Measurements from ENCODE around the gene HIC1.

HIC1 gene

GRCh38 chr17:2082003-2082781 is 27.3 kb downstream of the HIC1 start:
- DNase-seq: no peak

GRCh38 chr17:2083613-2084035 is 28.7 kb downstream of the HIC1 start:
- no peak for DNase-seq

- DNase-seq: no peak
These were observed 29.3 kb downstream of the HIC1 start for GRCh38 chr17:2084036-2084765.

GRCh38 chr17:2084766-2085647 is 30.1 kb downstream of the HIC1 start:
- no peak for DNase-seq

GRCh38 chr17:2085648-2085949 is 30.7 kb downstream of the HIC1 start:
- DNase-seq: no peak

GRCh38 chr17:2086306-2086705 is 31.4 kb downstream of the HIC1 start:
- DNase-seq: no peak

- no peak for DNase-seq
These were observed 32.8 kb downstream of the HIC1 start for GRCh38 chr17:2087597-2088211.

GRCh38 chr17:2089021-2089422 is 34.1 kb downstream of the HIC1 start:
- DNase-seq: no peak

- no peak for DNase-seq
These were observed 35.3 kb downstream of the HIC1 start for GRCh38 chr17:2090210-2090641.

- no peak for DNase-seq
These were observed 36.1 kb downstream of the HIC1 start for GRCh38 chr17:2090804-2091534.

GRCh38 chr17:2092253-2092652 is 37.4 kb downstream of the HIC1 start:
- DNase-seq: no peak

- DNase-seq: peak; percentile 12
These were observed 38.4 kb downstream of the HIC1 start for GRCh38 chr17:2093349-2093748.

GRCh38 chr17:2094891-2095535 is 40.1 kb downstream of the HIC1 start:
- no peak for DNase-seq

GRCh38 chr17:2095536-2095910 is 40.6 kb downstream of the HIC1 start:
- no peak for DNase-seq

GRCh38 chr17:2101448-2102257 is 46.8 kb downstream of the HIC1 start:
- no peak for DNase-seq

GRCh38 chr17:2102931-2103809 is 48.3 kb downstream of the HIC1 start:
- DNase-seq: no peak

GRCh38 chr17:2105663-2106062 is 50.8 kb downstream of the HIC1 start:
- no peak for DNase-seq

- DNase-seq: no peak
These were observed 51.5 kb downstream of the HIC1 start for GRCh38 chr17:2106308-2106955.

- no peak for DNase-seq
These were observed 52.1 kb downstream of the HIC1 start for GRCh38 chr17:2107050-2107449.
